SK-N-SH (cell line): ENCODE results near the gene ABHD4. TPM values are rescaled to one million over a fixed set of nuclear protein-coding genes. Genes with fewer than 3 reads are reported as not detected.

ENCODE experiments used
- CTCF ChIA-PET: fragments of 300-600, 350-600 bp; formaldehyde crosslinking; extraction: SDS; loops from one replicate; lab custom pipeline; 2021; lab: Yijun Ruan, JAX
- POLR2A ChIA-PET: fragments of 350-600 bp; sonication (Branson Sonifier 250); formaldehyde crosslinking; extraction: SDS; loops from one replicate; lab custom pipeline; 2020; ENCODE audit warnings: antibody characterized with exemption, inconsistent platforms; lab: Yijun Ruan, JAX
- DNase-seq: peaks from one replicate; pipeline ENCODE4 v3.0.0; 2012
- H2AFZ ChIP-seq: fragments of 200-600 bp; sonication (generic); 2 replicates; pipeline ENCODE4 v1.8.1; 2016; ENCODE audit warnings: antibody characterized with exemption, mild to moderate bottlenecking, low read depth
- H3F3A ChIP-seq: fragments of 200-600 bp; sonication (generic); replicated peaks from 2 replicates; pipeline ENCODE3; 2016; ENCODE audit warnings: antibody characterized with exemption, mild to moderate bottlenecking; ENCODE audit not compliant: insufficient read depth
- H3K27ac ChIP-seq, 2 experiments: fragments of 200-500 bp in 1 of 2; fragments of 200-600 bp in 1 of 2; sonication (Bioruptor generic) in 1 of 2; sonication (generic), shearing (Covaris generic) in 1 of 2; 2 replicates each; pipeline versions ENCODE4 v1.5.1 to v1.6.1; 2014 to 2016; ENCODE audit warnings: low read depth in 2 of 2, inconsistent platforms in 1 of 2, low read length in 1 of 2, mild to moderate bottlenecking in 1 of 2, mixed read lengths in 1 of 2
- H3K27me3 ChIP-seq: fragments of 200-600 bp; sonication (generic), shearing (Covaris generic); 2 replicates; pipeline ENCODE4 v1.6.1; 2016; ENCODE audit warnings: mixed run types; ENCODE audit not compliant: insufficient read depth
- H3K36me3 ChIP-seq, 2 experiments: fragments of 200-500 bp in 1 of 2; fragments of 200-600 bp in 1 of 2; sonication (Bioruptor generic) in 1 of 2; sonication (generic) in 1 of 2; replicated peaks in 1 of 2; 2 replicates each; pipeline versions ENCODE3 to v1.5.1; 2014 to 2016; ENCODE audit warnings: low read length in 1 of 2, mild to moderate bottlenecking in 1 of 2; ENCODE audit not compliant: insufficient read depth in 2 of 2, control insufficient read depth in 1 of 2
- H3K4me1 ChIP-seq, 2 experiments: fragments of 200-500 bp in 1 of 2; fragments of 200-600 bp in 1 of 2; sonication (Bioruptor generic) in 1 of 2; sonication (generic), shearing (Covaris generic) in 1 of 2; 2 replicates each; pipeline versions ENCODE4 v1.5.1 to v1.6.1; 2014 to 2016; ENCODE audit warnings: low read depth in 1 of 2, low read length in 1 of 2, mixed run types in 1 of 2; ENCODE audit not compliant: insufficient read depth in 2 of 2, control insufficient read depth in 1 of 2
- H3K4me2 ChIP-seq: fragments of 200-600 bp; sonication (generic), shearing (Covaris generic); 2 replicates; pipeline ENCODE4 v1.6.1; 2017; ENCODE audit warnings: mixed run types
- H3K4me3 ChIP-seq, 2 experiments: fragments of 200-500 bp in 1 of 2; fragments of 200-600 bp in 1 of 2; sonication (Bioruptor generic) in 1 of 2; sonication (generic), shearing (Covaris generic) in 1 of 2; 2 replicates each; pipeline versions ENCODE4 v1.5.1 to v1.8.1; 2014 to 2016; ENCODE audit warnings: low read depth in 2 of 2, inconsistent platforms in 1 of 2, low read length in 1 of 2, mild to moderate bottlenecking in 1 of 2, mixed read lengths in 1 of 2, moderate library complexity in 1 of 2
- H3K79me2 ChIP-seq: fragments of 200-600 bp; sonication (generic); 2 replicates; pipeline ENCODE4 v1.8.1; 2017; ENCODE audit warnings: mild to moderate bottlenecking; ENCODE audit not compliant: insufficient read depth
- H3K9ac ChIP-seq: fragments of 200-600 bp; sonication (generic); 2 replicates; pipeline ENCODE4 v1.6.1; 2017; ENCODE audit warnings: mixed run types
- H3K9me2 ChIP-seq: fragments of 200-600 bp; sonication (generic); 2 replicates; pipeline ENCODE4 v1.6.1; 2017; ENCODE audit warnings: mixed run types
- H3K9me3 ChIP-seq: fragments of 200-600 bp; sonication (generic); 2 replicates; pipeline ENCODE4 v1.6.1; 2017; ENCODE audit warnings: mixed run types, mild to moderate bottlenecking, moderate library complexity
- H4K20me1 ChIP-seq: fragments of 200-600 bp; sonication (generic); 2 replicates; pipeline ENCODE4 v1.6.1; 2017; ENCODE audit warnings: mild to moderate bottlenecking, mixed run types; ENCODE audit not compliant: insufficient read depth
- CHD2 ChIP-seq: fragments of 150-350 bp; IDR thresholded peaks from 2 replicates; pipeline ENCODE4 v1.6.1; 2018; ENCODE audit warnings: low read length; ENCODE audit not compliant: partially characterized antibody
- ELF1 ChIP-seq: IDR thresholded peaks from 2 replicates; pipeline ENCODE4 v1.4.0; 2012
- FOXJ3 ChIP-seq: sonication (generic); formaldehyde crosslinking; IDR thresholded peaks from 2 replicates; pipeline ENCODE4 v1.5.1; 2020; ENCODE audit warnings: mild to moderate bottlenecking, missing genetic modification reagents
- FOXM1 ChIP-seq: IDR thresholded peaks from 2 replicates; pipeline ENCODE4 v1.4.0; 2012; ENCODE audit warnings: low read depth, mild to moderate bottlenecking
- GATA2 ChIP-seq: sonication (generic); formaldehyde crosslinking; IDR thresholded peaks from 2 replicates; pipeline ENCODE4 v1.5.0; 2020; ENCODE audit warnings: mild to moderate bottlenecking, missing genetic modification reagents
- MAX ChIP-seq: IDR thresholded peaks from 2 replicates; pipeline ENCODE4 v1.4.0; 2012; ENCODE audit warnings: low read depth
- MEF2A ChIP-seq: IDR thresholded peaks from 2 replicates; pipeline ENCODE4 v1.4.0; 2012; ENCODE audit warnings: low read depth, borderline replicate concordance
- MXI1 ChIP-seq: IDR thresholded peaks from 2 replicates; pipeline ENCODE4 v1.6.1; 2012; ENCODE audit warnings: mild to moderate bottlenecking, low read depth, low read length, improper control_type of control experiment
- NRF1 ChIP-seq: IDR thresholded peaks from 2 replicates; pipeline ENCODE4 v1.6.1; 2012; ENCODE audit warnings: low read depth, mild to moderate bottlenecking, low read length
- RXRA ChIP-seq: IDR thresholded peaks from 2 replicates; pipeline ENCODE4 v1.4.0; 2012; ENCODE audit warnings: low read depth, mild to moderate bottlenecking, borderline replicate concordance
- SIN3A ChIP-seq: IDR thresholded peaks from 2 replicates; pipeline ENCODE4 v1.6.1; 2012; ENCODE audit warnings: low read depth, mild to moderate bottlenecking, low read length, moderate library complexity, borderline replicate concordance
- TCF12 ChIP-seq: IDR thresholded peaks from 2 replicates; pipeline ENCODE4 v1.4.0; 2012
- USF2 ChIP-seq: fragments of 150-350 bp; IDR thresholded peaks from 2 replicates; pipeline ENCODE4 v1.6.1; 2017; ENCODE audit warnings: antibody characterized with exemption, low read length, low read depth, borderline replicate concordance
- YY1 ChIP-seq: IDR thresholded peaks from 2 replicates; pipeline ENCODE4 v1.4.0; 2012; ENCODE audit warnings: low read depth, mild to moderate bottlenecking
- ZBTB33 ChIP-seq: IDR thresholded peaks from 2 replicates; pipeline ENCODE4 v1.4.0; 2012; ENCODE audit warnings: low read depth, borderline replicate concordance
- WGBS: methylation state at CpG from one replicate; pipeline ENCODE4 v1.1.6; 2017; ENCODE audit warnings: low lambda C conversion rate; 5-methylcytosine and 5-hydroxymethylcytosine counted together
- polyA plus RNA-seq, 3 experiments: library from polyadenylated mRNA; depleted of rRNA; stranded (reverse); fragments of >200 nt; gene quantifications; 2 replicates each; pipeline ENCODE4 v1.2.3, GENCODE V29; 2012
- TF ChIP-seq, protein P1 (sequence below): fragments of 200-600 bp; sonication (generic); IDR thresholded peaks from 2 replicates; pipeline ENCODE4 v1.6.1; 2017; ENCODE audit warnings: antibody characterized with exemption, mild to moderate bottlenecking, moderate library complexity
- TF ChIP-seq, protein P2 (sequence below): fragments of 150-350 bp; IDR thresholded peaks from 2 replicates; pipeline ENCODE4 v1.6.1; 2016; ENCODE audit warnings: mild to moderate bottlenecking, low read depth, low read length

ABHD4 gene
- polyA plus RNA-seq, 1 of the 3 experiments (the other 2 are of a cell fraction) = 15.0 TPM

- Histone ChIP-seq H3F3A (no peaks in the 10 kb centered on the region), H3K79me2 (no peaks in the 10 kb centered on the region), H4K20me1 (no peaks in the 10 kb centered on the region), H3K36me3 (no peaks in the 10 kb centered on the region), H3K9ac (no peak overlapping the region), H3K4me3 (no peak overlapping the region), H2AFZ (no peak overlapping the region), H3K9me3 (no peaks in the 10 kb centered on the region), H3K27me3 (peaks cover 28% of the 10 kb centered on the region; the same call in 1 of the 2 replicates), H3K4me2 (no peak overlapping the region), H3K9me2 (no peaks in the 10 kb centered on the region), H3K27ac (no peak overlapping the region), H3K4me1 (no peaks in the 10 kb centered on the region)
- TF ChIP-seq GATA2 (CRISPR knock-in tag) = no peak
- no peak for TF ChIP-seq SIN3A
- no peak for TF ChIP-seq FOXJ3 (CRISPR knock-in tag)
- TF ChIP-seq YY1 = no peak
- no peak for TF ChIP-seq FOXM1
- TF ChIP-seq ELF1 = no peak
- ChIA-PET POLR2A (no interaction called here), CTCF (interaction anchor here (1.1 kb wide), 1 partner anchor 60 kb away, joined by 3 read pairs; no protein-coding TSS in a partner anchor)
- no peak for DNase-seq
- 17% methylated on average over 2 of the region's 2 CpGs for WGBS
Observed at GRCh38 chr14:22630486-22630885, 32.4 kb downstream of the ABHD4 start.

DNA sequence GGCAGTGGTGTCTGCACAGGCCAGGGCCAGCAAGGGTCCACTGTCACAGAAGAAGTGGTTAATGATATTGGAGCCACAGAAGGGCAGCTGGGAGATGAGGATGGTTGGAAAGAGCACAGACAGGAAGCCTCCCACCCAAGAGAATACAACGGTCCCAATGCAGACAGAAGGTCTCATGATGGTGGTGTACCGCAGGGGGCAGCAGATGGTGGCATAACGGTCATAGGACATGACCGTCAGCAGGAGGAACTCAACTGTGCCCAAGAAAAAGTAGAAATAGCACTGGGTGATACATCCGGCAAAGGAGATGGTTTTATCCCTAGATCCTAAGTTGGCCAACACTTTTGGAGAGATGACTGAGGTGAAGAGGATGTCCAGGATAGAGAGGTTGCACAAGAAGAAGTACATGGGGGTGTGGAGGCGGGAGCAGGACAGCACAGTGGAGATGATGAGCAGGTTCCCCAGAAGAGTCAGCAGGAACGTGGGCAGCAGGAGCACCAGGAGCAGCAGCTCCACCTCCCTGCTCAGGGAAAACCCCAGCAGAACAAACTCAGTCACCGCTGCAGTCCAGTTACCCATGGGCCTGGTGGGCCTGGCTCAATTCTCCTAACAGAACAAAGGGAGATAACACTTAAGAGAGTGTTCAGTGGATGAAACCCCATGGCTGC lies 36.3 kb downstream of the ABHD4 start:
- no peaks in the 10 kb centered on the region for H3K79me2 ChIP-seq
- ChIA-PET CTCF (interaction anchor here (1.9 kb wide), 1 partner anchor 64 kb away, joined by 4 read pairs; no protein-coding TSS in a partner anchor), POLR2A (no interaction called here)
- H3K9ac ChIP-seq = no peak overlapping the region
- H3F3A ChIP-seq = no peaks in the 10 kb centered on the region
- H2AFZ ChIP-seq = no peak overlapping the region
- no peaks in the 10 kb centered on the region for H3K4me1 ChIP-seq
- TF ChIP-seq GATA2 (CRISPR knock-in tag) = no peak
- TF ChIP-seq RXRA = no peak
- no peak for TF ChIP-seq NRF1
- no peak for TF ChIP-seq SIN3A
- TF ChIP-seq MEF2A = no peak
- no peak for TF ChIP-seq CHD2
- TF ChIP-seq ZBTB33 = no peak
- TF ChIP-seq, protein P1, sequence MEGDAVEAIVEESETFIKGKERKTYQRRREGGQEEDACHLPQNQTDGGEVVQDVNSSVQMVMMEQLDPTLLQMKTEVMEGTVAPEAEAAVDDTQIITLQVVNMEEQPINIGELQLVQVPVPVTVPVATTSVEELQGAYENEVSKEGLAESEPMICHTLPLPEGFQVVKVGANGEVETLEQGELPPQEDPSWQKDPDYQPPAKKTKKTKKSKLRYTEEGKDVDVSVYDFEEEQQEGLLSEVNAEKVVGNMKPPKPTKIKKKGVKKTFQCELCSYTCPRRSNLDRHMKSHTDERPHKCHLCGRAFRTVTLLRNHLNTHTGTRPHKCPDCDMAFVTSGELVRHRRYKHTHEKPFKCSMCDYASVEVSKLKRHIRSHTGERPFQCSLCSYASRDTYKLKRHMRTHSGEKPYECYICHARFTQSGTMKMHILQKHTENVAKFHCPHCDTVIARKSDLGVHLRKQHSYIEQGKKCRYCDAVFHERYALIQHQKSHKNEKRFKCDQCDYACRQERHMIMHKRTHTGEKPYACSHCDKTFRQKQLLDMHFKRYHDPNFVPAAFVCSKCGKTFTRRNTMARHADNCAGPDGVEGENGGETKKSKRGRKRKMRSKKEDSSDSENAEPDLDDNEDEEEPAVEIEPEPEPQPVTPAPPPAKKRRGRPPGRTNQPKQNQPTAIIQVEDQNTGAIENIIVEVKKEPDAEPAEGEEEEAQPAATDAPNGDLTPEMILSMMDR = no peak
- no peak for TF ChIP-seq MAX
- no peak for TF ChIP-seq MXI1
- no peak for TF ChIP-seq USF2
- TF ChIP-seq ELF1 = no peak
- TF ChIP-seq TCF12 = no peak
- TF ChIP-seq, protein P2, sequence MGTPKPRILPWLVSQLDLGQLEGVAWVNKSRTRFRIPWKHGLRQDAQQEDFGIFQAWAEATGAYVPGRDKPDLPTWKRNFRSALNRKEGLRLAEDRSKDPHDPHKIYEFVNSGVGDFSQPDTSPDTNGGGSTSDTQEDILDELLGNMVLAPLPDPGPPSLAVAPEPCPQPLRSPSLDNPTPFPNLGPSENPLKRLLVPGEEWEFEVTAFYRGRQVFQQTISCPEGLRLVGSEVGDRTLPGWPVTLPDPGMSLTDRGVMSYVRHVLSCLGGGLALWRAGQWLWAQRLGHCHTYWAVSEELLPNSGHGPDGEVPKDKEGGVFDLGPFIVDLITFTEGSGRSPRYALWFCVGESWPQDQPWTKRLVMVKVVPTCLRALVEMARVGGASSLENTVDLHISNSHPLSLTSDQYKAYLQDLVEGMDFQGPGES = no peak
- H3K4me2 ChIP-seq = no peak overlapping the region
- H4K20me1 ChIP-seq = no peaks in the 10 kb centered on the region
- no peak overlapping the region for H3K4me3 ChIP-seq
- DNase-seq = no peak
- WGBS = 22% methylated on average over 7 of the region's 8 CpGs
- H3K9me3 ChIP-seq = no peaks in the 10 kb centered on the region
- H3K27me3 ChIP-seq = peaks cover 28% of the 10 kb centered on the region; the same call in 1 of the 2 replicates
- no peaks in the 10 kb centered on the region for H3K9me2 ChIP-seq
- H3K27ac ChIP-seq = no peak overlapping the region
- H3K36me3 ChIP-seq = no peaks in the 10 kb centered on the region
